HEK293 (cell line): ENCODE data around the gene STXBP3.

Source experiments
- ATF2 ChIP-seq: fragments of 450-650 bp; formaldehyde crosslinking; IDR thresholded peaks from 2 replicates; pipeline ENCODE4 v1.5.1; 2016; ENCODE audit warnings: missing biosample characterization, missing genetic modification characterization, low read depth
- BCL6B ChIP-seq: fragments of 450-650 bp; formaldehyde crosslinking; IDR thresholded peaks from 2 replicates; pipeline ENCODE4 v1.5.1; 2017; ENCODE audit warnings: missing biosample characterization, missing genetic modification characterization
- GFI1B ChIP-seq: fragments of 450-650 bp; formaldehyde crosslinking; IDR thresholded peaks from 2 replicates; pipeline ENCODE4 v1.5.1; 2016; ENCODE audit warnings: missing biosample characterization, missing genetic modification characterization
- GLI4 ChIP-seq: fragments of 450-650 bp; formaldehyde crosslinking; IDR thresholded peaks from 2 replicates; pipeline ENCODE4 v1.5.1; 2016; ENCODE audit warnings: missing biosample characterization, missing genetic modification characterization
- KLF1 ChIP-seq: fragments of 450-650 bp; formaldehyde crosslinking; IDR thresholded peaks from 2 replicates; pipeline ENCODE4 v1.5.1; 2016; ENCODE audit warnings: missing biosample characterization, missing genetic modification characterization
- KLF10 ChIP-seq: fragments of 450-650 bp; IDR thresholded peaks from 2 replicates; pipeline ENCODE4 v1.5.1; 2018; ENCODE audit warnings: missing biosample characterization, mild to moderate bottlenecking, missing genetic modification characterization
- MEIS1 ChIP-seq: sonication (generic); formaldehyde crosslinking; IDR thresholded peaks from 2 replicates; pipeline ENCODE4 v1.8.1; 2022; ENCODE audit warnings: missing genetic modification reagents, mild to moderate bottlenecking, borderline replicate concordance
- PRDM6 ChIP-seq: fragments of 450-650 bp; formaldehyde crosslinking; IDR thresholded peaks from 2 replicates; pipeline ENCODE4 v1.5.1; 2017; ENCODE audit warnings: missing biosample characterization, missing genetic modification characterization
- RBAK ChIP-seq: fragments of 450-650 bp; formaldehyde crosslinking; IDR thresholded peaks from 2 replicates; pipeline ENCODE4 v1.5.1; 2016; ENCODE audit warnings: missing biosample characterization, missing genetic modification characterization
- TRIM28 ChIP-seq: IDR thresholded peaks from 2 replicates; pipeline ENCODE4 v1.6.1; 2011; ENCODE audit warnings: low read length, control low read depth, borderline replicate concordance
- WT1 ChIP-seq: fragments of 450-650 bp; formaldehyde crosslinking; IDR thresholded peaks from 2 replicates; pipeline ENCODE4 v1.5.1; 2016; ENCODE audit warnings: missing biosample characterization, missing genetic modification characterization
- ZFHX2 ChIP-seq: fragments of 450-650 bp; formaldehyde crosslinking; conservative IDR thresholded peaks from 2 replicates; pipeline ENCODE4 v1.5.1; 2016; ENCODE audit warnings: missing biosample characterization, missing genetic modification characterization
- ZNF10 ChIP-seq: fragments of 450-650 bp; formaldehyde crosslinking; IDR thresholded peaks from 2 replicates; pipeline ENCODE4 v1.5.1; 2017; ENCODE audit warnings: missing biosample characterization, missing genetic modification characterization
- ZNF121 ChIP-seq: fragments of 450-650 bp; formaldehyde crosslinking; IDR thresholded peaks from 2 replicates; pipeline ENCODE4 v1.5.1; 2016; ENCODE audit warnings: missing biosample characterization, missing genetic modification characterization
- ZNF132 ChIP-seq: fragments of 450-650 bp; formaldehyde crosslinking; IDR thresholded peaks from 2 replicates; pipeline ENCODE4 v1.5.1; 2017; ENCODE audit warnings: missing biosample characterization, missing genetic modification characterization, borderline replicate concordance
- ZNF155 ChIP-seq: fragments of 450-650 bp; formaldehyde crosslinking; IDR thresholded peaks from 2 replicates; pipeline ENCODE4 v1.5.1; 2016; ENCODE audit warnings: missing biosample characterization, missing genetic modification characterization
- ZNF174 ChIP-seq: fragments of 450-650 bp; formaldehyde crosslinking; IDR thresholded peaks from 2 replicates; pipeline ENCODE4 v1.5.0; 2017; ENCODE audit warnings: missing biosample characterization, mild to moderate bottlenecking, missing genetic modification characterization
- ZNF558 ChIP-seq: fragments of 450-650 bp; formaldehyde crosslinking; IDR thresholded peaks from 2 replicates; pipeline ENCODE4 v1.5.1; 2016; ENCODE audit warnings: missing biosample characterization, missing genetic modification characterization
- ZNF561 ChIP-seq: fragments of 450-650 bp; IDR thresholded peaks from 2 replicates; pipeline ENCODE4 v1.5.1; 2018; ENCODE audit warnings: missing biosample characterization, missing genetic modification characterization, borderline replicate concordance
- ZNF623 ChIP-seq: fragments of 450-650 bp; formaldehyde crosslinking; IDR thresholded peaks from 2 replicates; pipeline ENCODE4 v1.5.1; 2016; ENCODE audit warnings: missing biosample characterization, missing genetic modification characterization
- ZNF629 ChIP-seq: fragments of 450-650 bp; formaldehyde crosslinking; IDR thresholded peaks from 2 replicates; pipeline ENCODE4 v1.5.1; 2017; ENCODE audit warnings: missing biosample characterization, missing genetic modification characterization
- ZNF664 ChIP-seq: fragments of 450-650 bp; formaldehyde crosslinking; IDR thresholded peaks from 2 replicates; pipeline ENCODE4 v1.5.1; 2016; ENCODE audit warnings: missing biosample characterization, missing genetic modification characterization
- ZNF677 ChIP-seq: fragments of 450-650 bp; IDR thresholded peaks from 2 replicates; pipeline ENCODE4 v1.5.0; 2018; ENCODE audit warnings: missing biosample characterization, mild to moderate bottlenecking, missing genetic modification characterization, moderate library complexity
- ZNF707 ChIP-seq: fragments of 450-650 bp; formaldehyde crosslinking; IDR thresholded peaks from 2 replicates; pipeline ENCODE4 v1.5.1; 2016; ENCODE audit warnings: missing biosample characterization, missing genetic modification characterization
- ZNF837 ChIP-seq: fragments of 450-650 bp; formaldehyde crosslinking; IDR thresholded peaks from 2 replicates; pipeline ENCODE4 v1.5.1; 2016; ENCODE audit warnings: missing biosample characterization, missing genetic modification characterization
- ZSCAN5A ChIP-seq: fragments of 450-650 bp; formaldehyde crosslinking; IDR thresholded peaks from 2 replicates; pipeline ENCODE4 v1.5.1; 2016; ENCODE audit warnings: missing biosample characterization, missing genetic modification characterization
- TF ChIP-seq, protein P1 (sequence below): fragments of 450-650 bp; formaldehyde crosslinking; IDR thresholded peaks from 2 replicates; pipeline ENCODE4 v1.5.1; 2016; ENCODE audit warnings: missing biosample characterization, missing genetic modification characterization, borderline replicate concordance

Gene STXBP3

DNA sequence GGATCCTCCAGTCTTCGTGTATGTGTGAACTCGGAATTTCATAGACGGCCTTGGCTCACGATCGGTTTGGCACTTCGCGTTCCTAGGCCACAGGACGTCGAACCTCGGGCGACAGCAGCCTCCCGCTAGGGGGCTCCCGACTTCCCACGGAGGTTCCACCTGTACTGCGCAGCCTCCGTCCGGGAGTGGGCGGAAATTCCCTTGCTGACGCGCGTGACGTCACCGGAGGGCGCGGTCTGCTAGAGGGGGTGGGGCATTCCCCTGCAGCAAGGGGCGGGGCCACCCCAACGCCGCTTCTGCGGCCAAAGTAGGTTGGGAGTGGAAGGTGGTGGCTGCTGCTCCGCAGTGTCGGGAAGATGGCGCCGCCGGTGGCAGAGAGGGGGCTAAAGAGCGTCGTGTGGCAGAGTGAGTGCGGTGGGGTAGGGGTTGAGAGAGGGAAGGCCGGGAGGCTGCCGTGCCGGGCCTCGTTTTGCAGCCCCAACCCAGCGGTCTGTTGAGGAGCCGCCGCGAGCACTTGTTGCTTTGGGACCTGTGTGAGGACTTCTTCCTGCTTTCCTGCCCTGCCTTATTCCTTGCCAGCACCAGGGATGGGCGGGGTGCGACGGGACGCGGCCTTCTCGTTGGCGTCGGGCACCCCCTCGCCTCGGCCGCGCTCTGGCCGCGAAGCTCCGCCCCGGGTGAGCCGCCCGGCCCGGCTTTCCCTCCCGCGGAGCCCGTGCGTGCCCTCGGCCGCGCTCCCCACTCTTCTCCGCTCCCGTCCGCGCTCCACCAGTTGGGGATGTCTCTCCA lies at the start of gene STXBP3 (continued):
- TF ChIP-seq ZNF10 (no peak), TRIM28 (no peak), ATF2 (peak; percentile 99), KLF1 (tag by site-specific recombination) (peak; percentile 96), RBAK (tag by site-specific recombination) (no peak), ZNF677 (tag by site-specific recombination) (no peak), GLI4 (tag by site-specific recombination) (peak; percentile 94), MEIS1 (CRISPR knock-in tag) (no peak), KLF10 (tag by site-specific recombination) (peak; percentile 65), ZNF132 (tag by site-specific recombination) (no peak), PRDM6 (tag by site-specific recombination) (no peak), ZNF707 (no peak), ZNF558 (tag by site-specific recombination) (0 out of 2 replicates have a peak, but pooled peaks have one; percentile 38), ZSCAN5A (tag by site-specific recombination) (no peak; the same call in 1 of the 2 replicates), ZNF121 (tag by site-specific recombination) (peak; percentile 58), ZNF837 (tag by site-specific recombination) (no peak), ZNF629 (tag by site-specific recombination) (peak; percentile 95), GFI1B (tag by site-specific recombination) (no peak), ZNF664 (tag by site-specific recombination) (no peak), ZNF623 (tag by site-specific recombination) (no peak), ZNF561 (0 out of 2 replicates have a peak, but pooled peaks have one; percentile 45), BCL6B (no peak), ZNF174 (no peak), ZFHX2 (tag by site-specific recombination) (peak; percentile 83), ZNF155 (tag by site-specific recombination) (no peak), WT1 (peak; percentile 38)
- TF ChIP-seq, protein P1, sequence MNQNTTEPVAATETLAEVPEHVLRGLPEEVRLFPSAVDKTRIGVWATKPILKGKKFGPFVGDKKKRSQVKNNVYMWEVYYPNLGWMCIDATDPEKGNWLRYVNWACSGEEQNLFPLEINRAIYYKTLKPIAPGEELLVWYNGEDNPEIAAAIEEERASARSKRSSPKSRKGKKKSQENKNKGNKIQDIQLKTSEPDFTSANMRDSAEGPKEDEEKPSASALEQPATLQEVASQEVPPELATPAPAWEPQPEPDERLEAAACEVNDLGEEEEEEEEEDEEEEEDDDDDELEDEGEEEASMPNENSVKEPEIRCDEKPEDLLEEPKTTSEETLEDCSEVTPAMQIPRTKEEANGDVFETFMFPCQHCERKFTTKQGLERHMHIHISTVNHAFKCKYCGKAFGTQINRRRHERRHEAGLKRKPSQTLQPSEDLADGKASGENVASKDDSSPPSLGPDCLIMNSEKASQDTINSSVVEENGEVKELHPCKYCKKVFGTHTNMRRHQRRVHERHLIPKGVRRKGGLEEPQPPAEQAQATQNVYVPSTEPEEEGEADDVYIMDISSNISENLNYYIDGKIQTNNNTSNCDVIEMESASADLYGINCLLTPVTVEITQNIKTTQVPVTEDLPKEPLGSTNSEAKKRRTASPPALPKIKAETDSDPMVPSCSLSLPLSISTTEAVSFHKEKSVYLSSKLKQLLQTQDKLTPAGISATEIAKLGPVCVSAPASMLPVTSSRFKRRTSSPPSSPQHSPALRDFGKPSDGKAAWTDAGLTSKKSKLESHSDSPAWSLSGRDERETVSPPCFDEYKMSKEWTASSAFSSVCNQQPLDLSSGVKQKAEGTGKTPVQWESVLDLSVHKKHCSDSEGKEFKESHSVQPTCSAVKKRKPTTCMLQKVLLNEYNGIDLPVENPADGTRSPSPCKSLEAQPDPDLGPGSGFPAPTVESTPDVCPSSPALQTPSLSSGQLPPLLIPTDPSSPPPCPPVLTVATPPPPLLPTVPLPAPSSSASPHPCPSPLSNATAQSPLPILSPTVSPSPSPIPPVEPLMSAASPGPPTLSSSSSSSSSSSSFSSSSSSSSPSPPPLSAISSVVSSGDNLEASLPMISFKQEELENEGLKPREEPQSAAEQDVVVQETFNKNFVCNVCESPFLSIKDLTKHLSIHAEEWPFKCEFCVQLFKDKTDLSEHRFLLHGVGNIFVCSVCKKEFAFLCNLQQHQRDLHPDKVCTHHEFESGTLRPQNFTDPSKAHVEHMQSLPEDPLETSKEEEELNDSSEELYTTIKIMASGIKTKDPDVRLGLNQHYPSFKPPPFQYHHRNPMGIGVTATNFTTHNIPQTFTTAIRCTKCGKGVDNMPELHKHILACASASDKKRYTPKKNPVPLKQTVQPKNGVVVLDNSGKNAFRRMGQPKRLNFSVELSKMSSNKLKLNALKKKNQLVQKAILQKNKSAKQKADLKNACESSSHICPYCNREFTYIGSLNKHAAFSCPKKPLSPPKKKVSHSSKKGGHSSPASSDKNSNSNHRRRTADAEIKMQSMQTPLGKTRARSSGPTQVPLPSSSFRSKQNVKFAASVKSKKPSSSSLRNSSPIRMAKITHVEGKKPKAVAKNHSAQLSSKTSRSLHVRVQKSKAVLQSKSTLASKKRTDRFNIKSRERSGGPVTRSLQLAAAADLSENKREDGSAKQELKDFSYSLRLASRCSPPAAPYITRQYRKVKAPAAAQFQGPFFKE (tag by site-specific recombination): no peak
